Activated CD8-positive, alpha-beta memory T cell treated with anti-CD3 and anti-CD28 coated beads for 1 hour (primary cell): ENCODE data around the gene RPP25L.

Source experiments
- DNase-seq, 2 donors: peaks; one replicate each; pipeline ENCODE4 v3.0.0-alpha.2; 2020; ENCODE audit warnings: low read depth in 1 of 2; ENCODE audit errors: extremely low read depth in 1 of 2

Gene RPP25L

GRCh38 chr9:34638138-34638445 is 26.2 kb upstream of the RPP25L start:
- DNase-seq, result no peak

- DNase-seq, result peak; percentile 71 to 88
Measured at GRCh38 chr9:34637356-34638137, 25.6 kb upstream of the RPP25L start, which contains the start of gene SIGMAR1. Gene SIGMAR1, minus strand, starts transcription at chr9:34637787. Its CDS starts 90 bp downstream, at chr9:34637697.

GRCh38 chr9:34636791-34637355 is 25.0 kb upstream of the RPP25L start:
- no peak for DNase-seq

- no peak for DNase-seq
Measured at GRCh38 chr9:34635556-34635955, 23.7 kb upstream of the RPP25L start.

- DNase-seq, result no peak
Measured at GRCh38 chr9:34634551-34635248, 22.8 kb upstream of the RPP25L start.

GRCh38 chr9:34633851-34634550 is 22.1 kb upstream of the RPP25L start:
- DNase-seq, result peak; percentile 55 to 65

GRCh38 chr9:34633166-34633565 is 21.3 kb upstream of the RPP25L start:
- DNase-seq, result no peak

GRCh38 chr9:34630402-34631154 is 18.7 kb upstream of the RPP25L start:
- no peak for DNase-seq

GRCh38 chr9:34629491-34629808 is 17.6 kb upstream of the RPP25L start:
- DNase-seq, result no peak

- DNase-seq, result peak in 1 of 2 donors; percentile 39
Measured at GRCh38 chr9:34628656-34629490, 17.0 kb upstream of the RPP25L start, which contains the start of gene ARID3C. Gene ARID3C, minus strand, starts transcription at chr9:34629066. Its CDS starts 1,052 bp downstream, at chr9:34628014.

GRCh38 chr9:34627716-34628655 is 16.1 kb upstream of the RPP25L start:
- no peak for DNase-seq

- no peak for DNase-seq
Measured at GRCh38 chr9:34625186-34625486, 13.2 kb upstream of the RPP25L start.

GRCh38 chr9:34624475-34625185 is 12.7 kb upstream of the RPP25L start:
- DNase-seq, result no peak

- no peak for DNase-seq
Measured at GRCh38 chr9:34623374-34624235, 11.7 kb upstream of the RPP25L start.

GRCh38 chr9:34620061-34620994 is 8.4 kb upstream of the RPP25L start, which contains the start of gene DCTN3:
Gene DCTN3, minus strand, starts transcription at chr9:34620495. Its CDS starts 31 bp downstream, at chr9:34620464.
- peak; percentile 80 to 81 for DNase-seq

- DNase-seq, result no peak
Measured at GRCh38 chr9:34615132-34615531, 3.2 kb upstream of the RPP25L start.
